ENCODE data around the gene PI16. TPM values are rescaled to one million over a fixed set of nuclear protein-coding genes. Genes with fewer than 3 reads are reported as not detected.
A peak's percentile ranks its signal among the peaks of the same experiment; 100 is the strongest.

The PI16 gene
- total RNA-seq, 1 experiment from 2014 or later: not detected

- TF ChIP-seq REST (IDR thresholded peaks at IDR 0.05; ENCODE audit: insufficient read depth in 1 of 2, low read depth in 2 of 2, low read length in 1 of 2) (no peak), POLR2AphosphoS5 (IDR thresholded peaks at IDR 0.05; ENCODE audit: low read depth, low read length) (no peak), SIN3A (IDR thresholded peaks at IDR 0.05; ENCODE audit: borderline replicate concordance, insufficient read depth, low read depth, low read length) (no peak), TCF7L2 (IDR thresholded peaks at IDR 0.05; ENCODE audit: low read depth, low read length) (no peak), CTCF (IDR thresholded peaks at IDR 0.05) (no peak)
- CTCF ChIA-PET: interaction anchor here (0.5 kb wide), 1 partner anchor 388 kb away, joined by 3 read pairs; no protein-coding TSS in a partner anchor
- H3K4me3 ChIP-seq (ENCODE audit: low read depth in 2 of 2, low read length in 2 of 2): no peak overlapping the region
- POLR2A ChIA-PET: no interaction called here
- H3K9me3 ChIP-seq (ENCODE audit: control insufficient read depth, insufficient read depth, low read depth, low read length): no peaks in the 10 kb centered on the region
- no peaks in the 10 kb centered on the region for H3K27me3 ChIP-seq (ENCODE audit: control insufficient read depth, insufficient read depth, low read length)
- no peak overlapping the region for H3K27ac ChIP-seq (ENCODE audit: low read length)
- H3K36me3 ChIP-seq (ENCODE audit: control insufficient read depth, insufficient read depth, low read length): peaks cover 16% of the 10 kb centered on the region
- intact Hi-C loops (cut with micrococcal nuclease; ENCODE audit: unreplicated experiment): no loop called here
- no peak for ATAC-seq
- no peaks in the 10 kb centered on the region for H3K4me1 ChIP-seq (ENCODE audit: control insufficient read depth, insufficient read depth, low read length)
- in situ Hi-C loops (cut with HindIII; ENCODE audit: low pct_unique_long_range_greater_than_20kb, low sequenced_read_pairs): no loop called here
- DNase-seq (ENCODE audit: low read depth, low spot score): no peak
- BruUV-seq (replicated peaks): TSS peak; percentile 96
These were observed 13.9 kb downstream of the PI16 start for GRCh38 chr6:36968266-36968977.

GRCh38 chr6:36969240-36969691 is 14.7 kb downstream of the PI16 start:
- Histone ChIP-seq H3K27me3 (ENCODE audit: control insufficient read depth, insufficient read depth, low read length) (no peaks in the 10 kb centered on the region), H3K36me3 (ENCODE audit: control insufficient read depth, insufficient read depth, low read length) (peaks cover 19% of the 10 kb centered on the region), H3K4me3 (ENCODE audit: low read depth in 2 of 2, low read length in 2 of 2) (no peak overlapping the region), H3K9me3 (ENCODE audit: control insufficient read depth, insufficient read depth, low read depth, low read length) (no peaks in the 10 kb centered on the region), H3K27ac (ENCODE audit: low read length) (no peak overlapping the region), H3K4me1 (ENCODE audit: control insufficient read depth, insufficient read depth, low read length) (no peaks in the 10 kb centered on the region)
- ChIA-PET POLR2A (no interaction called here), CTCF (no interaction called here)
- intact Hi-C loops (cut with micrococcal nuclease; ENCODE audit: unreplicated experiment): no loop called here
- DNase-seq (ENCODE audit: low read depth, low spot score) (no peak), ATAC-seq (no peak)
- TF ChIP-seq SIN3A (IDR thresholded peaks at IDR 0.05; ENCODE audit: borderline replicate concordance, insufficient read depth, low read depth, low read length) (no peak), REST (IDR thresholded peaks at IDR 0.05; ENCODE audit: insufficient read depth in 1 of 2, low read depth in 2 of 2, low read length in 1 of 2) (no peak), TCF7L2 (IDR thresholded peaks at IDR 0.05; ENCODE audit: low read depth, low read length) (no peak), CTCF (IDR thresholded peaks at IDR 0.05) (no peak), POLR2AphosphoS5 (IDR thresholded peaks at IDR 0.05; ENCODE audit: low read depth, low read length) (no peak)
- in situ Hi-C loops (cut with HindIII; ENCODE audit: low pct_unique_long_range_greater_than_20kb, low sequenced_read_pairs): no loop called here
- BruUV-seq (replicated peaks): no TSS peak

Measured in Panc1 (cell line).